ENCODE measurements around the gene MTUS2.

DNA sequence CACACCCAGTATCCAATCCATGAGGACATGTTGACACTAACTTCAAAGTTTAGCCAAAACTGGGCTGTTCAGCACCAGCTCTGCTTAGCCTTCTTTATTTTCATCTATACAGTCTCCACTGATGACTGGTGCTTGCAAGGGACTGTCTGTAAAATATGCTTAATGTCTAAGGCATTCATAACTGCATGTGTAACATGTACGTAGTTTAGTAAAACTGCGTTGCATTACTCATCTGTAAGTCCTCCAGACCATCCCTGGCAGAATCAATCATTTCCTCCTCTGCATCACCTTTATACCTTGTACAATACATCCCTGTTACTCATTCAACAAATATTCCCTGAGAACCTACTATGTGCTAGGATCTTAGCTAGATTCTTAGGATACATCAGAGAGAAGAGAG is 362.1 kb downstream of the MTUS2 start:
- TF ChIP-seq POLR2A (IDR thresholded peaks at IDR 0.05): no peak
- TF ChIP-seq, protein P1, sequence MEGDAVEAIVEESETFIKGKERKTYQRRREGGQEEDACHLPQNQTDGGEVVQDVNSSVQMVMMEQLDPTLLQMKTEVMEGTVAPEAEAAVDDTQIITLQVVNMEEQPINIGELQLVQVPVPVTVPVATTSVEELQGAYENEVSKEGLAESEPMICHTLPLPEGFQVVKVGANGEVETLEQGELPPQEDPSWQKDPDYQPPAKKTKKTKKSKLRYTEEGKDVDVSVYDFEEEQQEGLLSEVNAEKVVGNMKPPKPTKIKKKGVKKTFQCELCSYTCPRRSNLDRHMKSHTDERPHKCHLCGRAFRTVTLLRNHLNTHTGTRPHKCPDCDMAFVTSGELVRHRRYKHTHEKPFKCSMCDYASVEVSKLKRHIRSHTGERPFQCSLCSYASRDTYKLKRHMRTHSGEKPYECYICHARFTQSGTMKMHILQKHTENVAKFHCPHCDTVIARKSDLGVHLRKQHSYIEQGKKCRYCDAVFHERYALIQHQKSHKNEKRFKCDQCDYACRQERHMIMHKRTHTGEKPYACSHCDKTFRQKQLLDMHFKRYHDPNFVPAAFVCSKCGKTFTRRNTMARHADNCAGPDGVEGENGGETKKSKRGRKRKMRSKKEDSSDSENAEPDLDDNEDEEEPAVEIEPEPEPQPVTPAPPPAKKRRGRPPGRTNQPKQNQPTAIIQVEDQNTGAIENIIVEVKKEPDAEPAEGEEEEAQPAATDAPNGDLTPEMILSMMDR (IDR thresholded peaks at IDR 0.05): no peak

Data from body of pancreas (tissue), 4 donors.